Stimulated activated CD8-positive, alpha-beta memory T cell treated with anti-CD3 and anti-CD28 coated beads, Interleukin-7, amount 100 ng/mL, for 1 hour (primary cell): ENCODE measurements around the gene CAMSAP2.

Experiments used
- DNase-seq, 2 donors: peaks; one replicate each; pipeline ENCODE4 v3.0.0-alpha.2; 2020; ENCODE audit warnings: low read depth in 2 of 2

Gene CAMSAP2

GRCh38 chr1:200738327-200738948, at the start of gene CAMSAP2:
TSS of gene CAMSAP2 (plus strand) at chr1:200738893. CDS start at chr1:200739828, 935 bp downstream.
- peak; percentile 15 to 37 for DNase-seq

DNA sequence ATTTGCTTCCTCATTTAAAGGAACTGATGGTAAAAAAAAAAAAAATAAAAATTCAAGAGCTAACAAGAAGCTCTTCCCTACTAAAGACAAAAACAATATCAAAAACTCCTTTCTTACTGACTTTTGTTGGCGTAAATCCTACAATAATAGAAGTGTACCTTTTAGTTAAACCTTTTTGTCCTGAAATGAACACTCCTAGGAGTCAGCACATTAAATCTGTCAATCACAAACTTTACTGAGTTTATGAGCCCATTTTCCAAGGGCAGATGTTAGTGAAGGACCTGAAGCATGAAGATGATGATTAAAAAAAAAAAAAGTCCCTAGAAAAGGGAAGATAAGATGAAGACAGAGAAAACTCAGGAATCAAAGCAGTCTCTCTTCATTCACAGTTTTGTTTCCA, 46.4 kb upstream of the CAMSAP2 start:
- DNase-seq = no peak

GRCh38 chr1:200693327-200693726, 45.4 kb upstream of the CAMSAP2 start:
- no peak for DNase-seq

- DNase-seq = no peak
Observed at GRCh38 chr1:200694738-200695137, 44.0 kb upstream of the CAMSAP2 start.

DNA sequence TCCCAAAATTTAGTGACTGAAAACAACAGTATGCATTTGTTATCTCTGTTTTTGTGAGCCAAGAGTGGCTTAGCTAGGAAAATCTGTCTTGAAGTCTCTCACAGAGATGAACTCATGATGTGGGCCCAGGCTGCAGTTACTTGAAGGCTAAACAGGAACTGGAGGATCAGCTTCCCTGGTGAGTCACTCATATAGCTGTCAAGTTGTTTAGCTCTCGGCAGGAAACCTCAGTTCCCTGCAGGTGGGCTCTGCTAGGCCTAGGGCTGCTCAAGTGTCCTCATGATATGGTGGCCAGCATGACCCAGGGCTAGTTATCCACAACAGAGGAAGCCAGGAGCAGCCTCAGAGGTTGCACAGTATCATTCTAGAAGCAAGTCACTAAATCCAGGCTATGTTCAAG, 38.8 kb upstream of the CAMSAP2 start:
- DNase-seq = no peak

GRCh38 chr1:200704986-200705500, 33.6 kb upstream of the CAMSAP2 start:
- no peak for DNase-seq

DNA sequence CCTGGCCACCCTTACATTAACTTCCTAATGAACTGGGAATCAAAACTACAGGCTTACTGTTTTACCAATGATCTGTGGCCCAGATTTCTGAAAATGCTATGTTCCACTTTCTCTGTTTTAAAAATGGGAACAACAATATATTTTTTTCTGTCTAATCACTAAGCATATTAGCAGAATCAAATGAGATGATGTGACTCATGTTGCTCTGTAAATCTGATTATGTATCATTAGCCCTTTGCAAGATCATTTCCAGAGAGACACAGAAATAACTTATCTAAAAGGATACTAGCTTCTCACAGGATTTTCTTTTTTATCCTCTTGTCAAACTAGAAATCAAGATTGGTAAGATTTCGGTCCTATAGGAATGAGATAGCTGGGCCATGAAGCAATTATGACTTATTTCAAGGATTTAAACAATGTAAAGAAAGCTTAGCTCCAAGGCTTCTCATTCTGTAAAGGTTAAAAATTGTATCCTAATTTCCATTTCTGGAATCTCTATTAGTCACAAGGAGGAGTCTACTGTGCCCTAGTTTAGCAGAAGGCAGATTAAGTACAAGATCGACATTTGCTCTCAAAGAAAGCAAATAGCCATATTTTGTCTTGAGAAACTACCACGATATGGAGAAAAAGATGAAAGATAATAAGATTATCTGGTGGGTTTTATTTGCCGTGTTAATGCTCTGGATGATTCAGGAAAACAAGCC, 32.4 kb upstream of the CAMSAP2 start:
- no peak for DNase-seq

GRCh38 chr1:200707116-200707515, 31.6 kb upstream of the CAMSAP2 start:
- no peak for DNase-seq

GRCh38 chr1:200708161-200708560, 30.5 kb upstream of the CAMSAP2 start:
- no peak for DNase-seq

- no peak for DNase-seq
Observed at GRCh38 chr1:200708769-200709168, 29.9 kb upstream of the CAMSAP2 start.

DNA sequence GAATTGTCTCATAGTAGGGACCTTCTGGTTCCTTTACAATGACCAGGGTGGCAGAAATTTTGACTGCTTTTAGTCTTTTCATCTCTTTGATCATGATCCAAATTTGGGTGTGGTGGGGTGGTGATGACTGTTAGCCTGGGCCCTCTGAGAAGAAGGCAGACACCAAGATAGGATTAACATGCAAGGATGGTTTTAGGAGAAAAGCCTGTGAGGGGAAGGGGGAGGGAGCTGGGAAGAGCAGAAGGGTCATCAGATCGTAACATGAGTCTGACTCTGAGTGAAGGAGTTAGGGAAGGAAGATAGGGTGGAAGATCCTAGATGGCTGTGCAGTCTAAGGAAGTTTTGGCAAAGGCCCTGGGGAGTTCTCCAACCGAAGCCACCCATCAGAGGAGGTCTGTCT, 28.5 kb upstream of the CAMSAP2 start:
- DNase-seq = no peak

GRCh38 chr1:200714504-200715187, 24.0 kb upstream of the CAMSAP2 start:
- DNase-seq = no peak

- no peak for DNase-seq
Observed at GRCh38 chr1:200720199-200720598, 18.5 kb upstream of the CAMSAP2 start.

GRCh38 chr1:200724064-200724463, 14.6 kb upstream of the CAMSAP2 start:
- no peak for DNase-seq

- no peak for DNase-seq
Observed at GRCh38 chr1:200727257-200727656, 11.4 kb upstream of the CAMSAP2 start.

GRCh38 chr1:200729863-200730262, 8.8 kb upstream of the CAMSAP2 start:
- no peak for DNase-seq

- DNase-seq = no peak
Observed at GRCh38 chr1:200731654-200732332, 6.9 kb upstream of the CAMSAP2 start.

GRCh38 chr1:200732438-200732837, 6.3 kb upstream of the CAMSAP2 start:
- no peak for DNase-seq

DNA sequence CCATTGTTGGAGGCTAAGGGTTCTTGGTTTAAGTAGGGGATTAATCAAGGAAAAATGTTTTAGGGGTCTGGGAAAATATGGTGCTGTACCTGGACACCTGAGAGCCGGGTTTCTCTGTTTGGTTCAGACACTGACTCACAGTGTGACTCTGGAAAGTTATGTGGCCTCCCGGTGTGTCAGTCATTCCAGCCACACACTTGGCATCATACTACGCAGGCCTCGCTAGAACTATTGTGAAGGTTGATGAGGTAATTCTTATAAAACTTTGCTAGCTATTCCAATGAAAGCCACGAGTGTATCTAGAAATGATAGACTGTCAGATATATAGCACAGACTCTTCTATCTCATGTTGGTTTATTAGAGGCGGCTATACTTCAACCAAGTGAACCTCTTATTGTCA, 4.8 kb upstream of the CAMSAP2 start:
- DNase-seq = no peak

- DNase-seq = no peak
Observed at GRCh38 chr1:200737647-200738291, 924 bp upstream of the CAMSAP2 start.

GRCh38 chr1:200738949-200739651, 407 bp downstream of the CAMSAP2 start:
- peak in 1 of 2 donors; percentile 11 for DNase-seq
